IPS-20b (cell line): ENCODE results near the gene LTO1.

Source experiments
- H3K27ac ChIP-seq: one replicate; pipeline ENCODE4 v1.5.1; 2013; ENCODE audit warnings: low read length
- H3K27me3 ChIP-seq: 2 replicates; pipeline ENCODE4 v1.6.1; 2013; ENCODE audit warnings: mild to moderate bottlenecking, low read length, inconsistent platforms; ENCODE audit not compliant: insufficient read depth
- H3K36me3 ChIP-seq: 2 replicates; pipeline ENCODE4 v1.6.1; 2013; ENCODE audit warnings: low read depth, mild to moderate bottlenecking, inconsistent platforms, low read length, moderate library complexity; ENCODE audit not compliant: insufficient read depth
- H3K4me1 ChIP-seq: 2 replicates; pipeline ENCODE4 v1.6.1; 2013; ENCODE audit warnings: mild to moderate bottlenecking, control low read depth, inconsistent platforms, low read length, moderate library complexity; ENCODE audit not compliant: insufficient read depth
- H3K4me3 ChIP-seq: 2 replicates; pipeline ENCODE4 v1.5.1; 2013; ENCODE audit warnings: mild to moderate bottlenecking, low read length, inconsistent platforms
- H3K9ac ChIP-seq: 2 replicates; pipeline ENCODE4 v1.6.1; 2013; ENCODE audit warnings: low read depth, mild to moderate bottlenecking, inconsistent platforms, low read length, moderate library complexity
- H3K9me3 ChIP-seq: 2 replicates; pipeline ENCODE4 v1.6.1; 2013; ENCODE audit warnings: mild to moderate bottlenecking, low read depth, low read length, inconsistent platforms; ENCODE audit not compliant: insufficient read depth

Gene LTO1

GRCh38 chr11:69617220-69617619, 57.9 kb downstream of the LTO1 start:
- peaks cover 9% of the 10 kb centered on the region; the same call in 1 of the 2 replicates for H3K4me1 ChIP-seq
- H3K4me3 ChIP-seq: no peak overlapping the region
- H3K27me3 ChIP-seq: no peaks in the 10 kb centered on the region
- H3K9me3 ChIP-seq: no peaks in the 10 kb centered on the region
- no peak overlapping the region for H3K9ac ChIP-seq
- H3K36me3 ChIP-seq: no peaks in the 10 kb centered on the region
- no peak overlapping the region for H3K27ac ChIP-seq
